HepG2 (cell line): ENCODE results near the gene CEBPE. TPM values are rescaled to one million over a fixed set of nuclear protein-coding genes. Genes with fewer than 3 reads are reported as not detected.

Experiments
- ATAC-seq: fragments of 200-7000 bp; cut with Tn5 transposase; 3 replicates; pipeline ENCODE4 v1.9.1; 2020; ENCODE audit warnings: mild to moderate bottlenecking, moderate library complexity
- BruUV-seq: library from RNA; stranded (reverse); fragments of 400-500 nt; replicated peaks from 2 replicates; lab custom pipeline; 2021; lab: Mats Ljungman, UMichigan
- CTCF ChIA-PET: fragments of 300-600 bp; formaldehyde crosslinking; extraction: SDS; loops from one replicate; lab custom pipeline; 2021; ENCODE audit warnings: low total read pairs, inconsistent platforms, low intra/inter-chr PET ratio; lab: Yijun Ruan, JAX
- POLR2A ChIA-PET: fragments of 350-600 bp; sonication (Branson Sonifier 250); formaldehyde crosslinking; loops from one replicate; lab custom pipeline; 2020; ENCODE audit warnings: antibody characterized with exemption, inconsistent platforms; lab: Yijun Ruan, JAX
- DNase-seq: peaks from one replicate; pipeline ENCODE4 v3.0.0-alpha.2; 2015; ENCODE audit warnings: low spot score
- FAIRE-seq: peaks from 3 replicates; lab custom pipeline; 2011; peaks lifted over from hg19 to GRCh38; lab: Jason Lieb, UNC
- H2AFZ ChIP-seq: one replicate; pipeline ENCODE4 v1.6.1; 2011; ENCODE audit warnings: low read length, inconsistent platforms
- H3K27ac ChIP-seq: fragments of 300-600 bp; 3 replicates; pipeline ENCODE4 v1.8.0; 2011; ENCODE audit warnings: mixed run types, mild to moderate bottlenecking, mixed read lengths, low read length, inconsistent platforms; ENCODE audit not compliant: insufficient read depth; ENCODE audit errors: extremely low read length
- H3K27me3 ChIP-seq, 2 experiments: fragments of 200-600 bp in 1 of 2; 2 replicates in 1 of 2; 3 replicates in 1 of 2; pipeline versions ENCODE4 v1.6.0 to v1.8.0; 2011; ENCODE audit warnings: low read length in 2 of 2, mild to moderate bottlenecking in 2 of 2, moderate library complexity in 2 of 2, inconsistent platforms in 1 of 2; ENCODE audit not compliant: insufficient read depth in 2 of 2, control insufficient read depth in 1 of 2
- H3K36me3 ChIP-seq, 2 experiments: fragments of 200-600 bp in 1 of 2; replicated peaks in 1 of 2; 2 replicates in 1 of 2; 3 replicates in 1 of 2; pipeline versions ENCODE4 v1.5.1 to v1.8.0; 2011; ENCODE audit warnings: low read length in 2 of 2, inconsistent platforms in 1 of 2; ENCODE audit not compliant: insufficient read depth in 2 of 2, control insufficient read depth in 1 of 2
- H3K4me1 ChIP-seq: 2 replicates; pipeline ENCODE4 v1.5.1; 2012; ENCODE audit warnings: low read length, inconsistent platforms; ENCODE audit not compliant: insufficient read depth
- H3K4me2 ChIP-seq: 2 replicates; pipeline ENCODE4 v1.6.0; 2011; ENCODE audit warnings: low read depth, low read length, inconsistent platforms
- H3K4me3 ChIP-seq, 3 experiments: fragments of 200-600 bp in 1 of 3; sonication (generic), shearing (Covaris generic) in 1 of 3; replicated peaks in 1 of 3; 2 replicates each; pipeline ENCODE4 v1.5.1; 2011 to 2016; ENCODE audit warnings: low read length in 3 of 3, inconsistent platforms in 2 of 3, low read depth in 2 of 3, mild to moderate bottlenecking in 2 of 3, control low read depth in 1 of 3, mixed read lengths in 1 of 3; ENCODE audit not compliant: insufficient read depth in 1 of 3
- H3K79me2 ChIP-seq: one replicate; pipeline ENCODE4 v1.6.1; 2011; ENCODE audit warnings: low read length, inconsistent platforms; ENCODE audit not compliant: insufficient read depth
- H3K9ac ChIP-seq: 2 replicates; pipeline ENCODE4 v1.6.0; 2011; ENCODE audit warnings: mild to moderate bottlenecking, low read depth, low read length, inconsistent platforms; ENCODE audit not compliant: insufficient read depth
- H3K9me3 ChIP-seq: 2 replicates; pipeline ENCODE4 v1.5.1; 2012; ENCODE audit warnings: mild to moderate bottlenecking, low read length
- H4K20me1 ChIP-seq: 2 replicates; pipeline ENCODE4 v1.6.0; 2011; ENCODE audit warnings: inconsistent platforms, mild to moderate bottlenecking, low read length, moderate library complexity; ENCODE audit not compliant: insufficient read depth
- PHB2 ChIP-seq: fragments of 450-650 bp; IDR thresholded peaks from 2 replicates; pipeline ENCODE4 v1.6.1; 2018; ENCODE audit not compliant: partially characterized antibody
- STAT5B ChIP-seq: sonication (generic); formaldehyde crosslinking; IDR thresholded peaks from 2 replicates; pipeline ENCODE4 v1.4.0; 2020; ENCODE audit warnings: missing genetic modification reagents
- SYNCRIP ChIP-seq: fragments of 200-400 bp; formaldehyde crosslinking; IDR thresholded peaks from 2 replicates; pipeline ENCODE4 v1.6.1; 2018; ENCODE audit warnings: mild to moderate bottlenecking, low read depth, low read length; ENCODE audit not compliant: insufficient read depth
- TGIF2 ChIP-seq: IDR thresholded peaks from 2 replicates; pipeline ENCODE4 v1.6.1; 2016; ENCODE audit warnings: control low read depth, missing compliant biosample characterization
- ZFP37 ChIP-seq: sonication (generic); formaldehyde crosslinking; IDR thresholded peaks from 2 replicates; pipeline ENCODE4 v1.4.0; 2020; ENCODE audit warnings: missing genetic modification reagents, borderline replicate concordance
- ZNF260 ChIP-seq: sonication (generic); formaldehyde crosslinking; IDR thresholded peaks from 2 replicates; pipeline ENCODE4 v1.4.0; 2020; ENCODE audit warnings: missing genetic modification reagents, low read depth, mild to moderate bottlenecking, borderline replicate concordance
- ZNF343 ChIP-seq: sonication (generic); formaldehyde crosslinking; IDR thresholded peaks from 2 replicates; pipeline ENCODE4 v1.4.0; 2020; ENCODE audit warnings: mild to moderate bottlenecking, missing genetic modification reagents
- ZNF460 ChIP-seq: sonication (generic); formaldehyde crosslinking; IDR thresholded peaks from 2 replicates; pipeline ENCODE4 v1.5.1; 2020; ENCODE audit warnings: missing genetic modification reagents, mild to moderate bottlenecking, borderline replicate concordance
- ZNF761 ChIP-seq: sonication (generic); formaldehyde crosslinking; conservative IDR thresholded peaks from 2 replicates; pipeline ENCODE4 v1.4.0; 2020; ENCODE audit warnings: mild to moderate bottlenecking, missing genetic modification reagents
- WGBS: methylation state at CpG from one replicate; pipeline ENCODE4 v1.1.6; 2017; ENCODE audit warnings: low lambda C conversion rate; 5-methylcytosine and 5-hydroxymethylcytosine counted together
- in situ Hi-C: cut with HindIII; loops from 2 replicates; pipeline ENCODE4 v1.10.0; 2017; ENCODE audit warnings: low pct_unique_long_range_greater_than_20kb; ENCODE audit not compliant: extremely low pct_ligation_motif_present
- intact Hi-C: fragments of 100-400 bp; cut with micrococcal nuclease; formaldehyde crosslinking; loops from one replicate; pipeline ENCODE4 v1.10.0; 2022; ENCODE audit not compliant: unreplicated experiment
- polyA plus RNA-seq, 8 experiments: library from polyadenylated mRNA; depleted of rRNA in 3 of 8; stranded (reverse) in 7 of 8; unstranded in 1 of 8; fragments of >200 nt; fragmentation: Illumina TruSeq in 4 of 8; extraction: Trizol in 4 of 8; gene quantifications; 2 replicates each; pipeline versions ENCODE4 v1.2.1 to v1.2.3, GENCODE V29; 2011 to 2016; ENCODE audit warnings: low read depth in 4 of 8, missing spikeins in 1 of 8, mixed read lengths in 1 of 8; ENCODE audit not compliant: insufficient read depth in 1 of 8
- total RNA-seq, 5 experiments: library from RNA; depleted of rRNA; stranded (reverse); fragments of >200 nt; fragmentation: Illumina TruSeq; extraction: Trizol; gene quantifications; 2 replicates each; pipeline ENCODE4 v1.2.3, GENCODE V29; 2016; ENCODE audit warnings: low read depth in 1 of 5
- TF ChIP-seq, protein P1 (sequence below): sonication (generic); formaldehyde crosslinking; IDR thresholded peaks from 2 replicates; pipeline ENCODE4 v1.8.0; 2022; ENCODE audit warnings: low read depth, missing genetic modification reagents
- TF ChIP-seq, protein P2 (sequence below): sonication (generic); formaldehyde crosslinking; IDR thresholded peaks from 2 replicates; pipeline ENCODE4 v1.4.0; 2020; ENCODE audit warnings: missing genetic modification reagents, borderline replicate concordance
- TF ChIP-seq, protein P3 (sequence below): sonication (generic); formaldehyde crosslinking; IDR thresholded peaks from 2 replicates; pipeline ENCODE4 v1.5.0; 2020; ENCODE audit warnings: mild to moderate bottlenecking, missing genetic modification reagents, borderline replicate concordance

Gene CEBPE
- total and polyA plus RNA-seq, 2 of the 13 experiments (the other 11 are each of a cell fraction or from before 2014, with no cell fraction given) = 0.09 to 0.11 TPM

DNA sequence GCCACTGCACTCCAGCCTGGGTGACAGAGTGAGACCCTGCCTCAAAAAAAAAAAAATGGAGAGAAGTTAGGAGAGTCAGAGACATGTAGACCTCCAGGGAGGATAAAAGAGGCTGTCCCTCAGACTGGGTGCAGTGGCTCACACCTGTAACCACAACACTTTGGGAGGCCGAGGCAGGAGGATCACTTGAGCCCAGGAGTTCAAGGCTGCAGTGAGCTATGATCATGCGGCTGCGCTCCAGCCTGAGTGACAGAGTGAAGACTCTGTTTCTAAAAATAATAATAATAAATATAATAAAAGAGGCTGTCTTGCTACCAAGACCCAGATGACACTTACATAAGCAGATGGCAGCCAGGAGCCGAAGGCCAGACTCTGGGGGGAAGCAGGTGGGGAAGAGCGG, 45.9 kb upstream of the CEBPE start:
- no peak overlapping the region for H3K27ac ChIP-seq
- no peaks in the 10 kb centered on the region for H4K20me1 ChIP-seq
- H3K27me3 ChIP-seq = peaks cover 5 to 31% of the 10 kb centered on the region in 2 experiments; a peak in 4 of 5 replicates
- BruUV-seq = no TSS peak
- no peaks in the 10 kb centered on the region for H3K36me3 ChIP-seq
- POLR2A ChIA-PET = no interaction called here
- 66% methylated on average over 5 of the region's 5 CpGs for WGBS
- DNase-seq (no peak), ATAC-seq (no peak), FAIRE-seq (no peak)
- H3K9ac ChIP-seq = no peak overlapping the region
- H3K4me3 ChIP-seq = no peak overlapping the region
- intact Hi-C loops = no loop called here
- no peaks in the 10 kb centered on the region for H3K4me1 ChIP-seq
- no peak overlapping the region for H2AFZ ChIP-seq
- CTCF ChIA-PET = no interaction called here
- H3K79me2 ChIP-seq = no peaks in the 10 kb centered on the region
- no peak overlapping the region for H3K4me2 ChIP-seq
- H3K9me3 ChIP-seq = no peaks in the 10 kb centered on the region
- in situ Hi-C loops = no loop called here
- TF ChIP-seq, protein P1, sequence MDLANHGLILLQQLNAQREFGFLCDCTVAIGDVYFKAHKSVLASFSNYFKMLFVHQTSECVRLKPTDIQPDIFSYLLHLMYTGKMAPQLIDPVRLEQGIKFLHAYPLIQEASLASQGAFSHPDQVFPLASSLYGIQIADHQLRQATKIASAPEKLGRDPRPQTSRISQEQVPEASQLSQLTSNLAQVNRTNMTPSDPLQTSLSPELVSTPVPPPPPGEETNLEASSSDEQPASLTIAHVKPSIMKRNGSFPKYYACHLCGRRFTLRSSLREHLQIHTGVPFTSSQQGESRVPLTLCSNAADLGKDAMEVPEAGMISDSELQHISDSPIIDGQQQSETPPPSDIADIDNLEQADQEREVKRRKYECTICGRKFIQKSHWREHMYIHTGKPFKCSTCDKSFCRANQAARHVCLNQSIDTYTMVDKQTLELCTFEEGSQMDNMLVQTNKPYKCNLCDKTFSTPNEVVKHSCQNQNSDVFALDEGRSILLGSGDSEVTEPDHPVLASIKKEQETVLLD (CRISPR knock-in tag) = no peak
- TF ChIP-seq STAT5B (CRISPR knock-in tag) = no peak
- TF ChIP-seq, protein P2, sequence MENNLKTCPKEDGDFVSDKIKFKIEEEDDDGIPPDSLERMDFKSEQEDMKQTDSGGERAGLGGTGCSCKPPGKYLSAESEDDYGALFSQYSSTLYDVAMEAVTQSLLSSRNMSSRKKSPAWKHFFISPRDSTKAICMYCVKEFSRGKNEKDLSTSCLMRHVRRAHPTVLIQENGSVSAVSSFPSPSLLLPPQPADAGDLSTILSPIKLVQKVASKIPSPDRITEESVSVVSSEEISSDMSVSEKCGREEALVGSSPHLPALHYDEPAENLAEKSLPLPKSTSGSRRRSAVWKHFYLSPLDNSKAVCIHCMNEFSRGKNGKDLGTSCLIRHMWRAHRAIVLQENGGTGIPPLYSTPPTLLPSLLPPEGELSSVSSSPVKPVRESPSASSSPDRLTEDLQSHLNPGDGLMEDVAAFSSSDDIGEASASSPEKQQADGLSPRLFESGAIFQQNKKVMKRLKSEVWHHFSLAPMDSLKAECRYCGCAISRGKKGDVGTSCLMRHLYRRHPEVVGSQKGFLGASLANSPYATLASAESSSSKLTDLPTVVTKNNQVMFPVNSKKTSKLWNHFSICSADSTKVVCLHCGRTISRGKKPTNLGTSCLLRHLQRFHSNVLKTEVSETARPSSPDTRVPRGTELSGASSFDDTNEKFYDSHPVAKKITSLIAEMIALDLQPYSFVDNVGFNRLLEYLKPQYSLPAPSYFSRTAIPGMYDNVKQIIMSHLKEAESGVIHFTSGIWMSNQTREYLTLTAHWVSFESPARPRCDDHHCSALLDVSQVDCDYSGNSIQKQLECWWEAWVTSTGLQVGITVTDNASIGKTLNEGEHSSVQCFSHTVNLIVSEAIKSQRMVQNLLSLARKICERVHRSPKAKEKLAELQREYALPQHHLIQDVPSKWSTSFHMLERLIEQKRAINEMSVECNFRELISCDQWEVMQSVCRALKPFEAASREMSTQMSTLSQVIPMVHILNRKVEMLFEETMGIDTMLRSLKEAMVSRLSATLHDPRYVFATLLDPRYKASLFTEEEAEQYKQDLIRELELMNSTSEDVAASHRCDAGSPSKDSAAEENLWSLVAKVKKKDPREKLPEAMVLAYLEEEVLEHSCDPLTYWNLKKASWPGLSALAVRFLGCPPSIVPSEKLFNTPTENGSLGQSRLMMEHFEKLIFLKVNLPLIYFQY = no peak
- no peak for TF ChIP-seq PHB2
- no peak for TF ChIP-seq SYNCRIP
- no peak for TF ChIP-seq TGIF2 (CRISPR knock-in tag)
- TF ChIP-seq ZNF761 (CRISPR knock-in tag) = no peak
- TF ChIP-seq, protein P3, sequence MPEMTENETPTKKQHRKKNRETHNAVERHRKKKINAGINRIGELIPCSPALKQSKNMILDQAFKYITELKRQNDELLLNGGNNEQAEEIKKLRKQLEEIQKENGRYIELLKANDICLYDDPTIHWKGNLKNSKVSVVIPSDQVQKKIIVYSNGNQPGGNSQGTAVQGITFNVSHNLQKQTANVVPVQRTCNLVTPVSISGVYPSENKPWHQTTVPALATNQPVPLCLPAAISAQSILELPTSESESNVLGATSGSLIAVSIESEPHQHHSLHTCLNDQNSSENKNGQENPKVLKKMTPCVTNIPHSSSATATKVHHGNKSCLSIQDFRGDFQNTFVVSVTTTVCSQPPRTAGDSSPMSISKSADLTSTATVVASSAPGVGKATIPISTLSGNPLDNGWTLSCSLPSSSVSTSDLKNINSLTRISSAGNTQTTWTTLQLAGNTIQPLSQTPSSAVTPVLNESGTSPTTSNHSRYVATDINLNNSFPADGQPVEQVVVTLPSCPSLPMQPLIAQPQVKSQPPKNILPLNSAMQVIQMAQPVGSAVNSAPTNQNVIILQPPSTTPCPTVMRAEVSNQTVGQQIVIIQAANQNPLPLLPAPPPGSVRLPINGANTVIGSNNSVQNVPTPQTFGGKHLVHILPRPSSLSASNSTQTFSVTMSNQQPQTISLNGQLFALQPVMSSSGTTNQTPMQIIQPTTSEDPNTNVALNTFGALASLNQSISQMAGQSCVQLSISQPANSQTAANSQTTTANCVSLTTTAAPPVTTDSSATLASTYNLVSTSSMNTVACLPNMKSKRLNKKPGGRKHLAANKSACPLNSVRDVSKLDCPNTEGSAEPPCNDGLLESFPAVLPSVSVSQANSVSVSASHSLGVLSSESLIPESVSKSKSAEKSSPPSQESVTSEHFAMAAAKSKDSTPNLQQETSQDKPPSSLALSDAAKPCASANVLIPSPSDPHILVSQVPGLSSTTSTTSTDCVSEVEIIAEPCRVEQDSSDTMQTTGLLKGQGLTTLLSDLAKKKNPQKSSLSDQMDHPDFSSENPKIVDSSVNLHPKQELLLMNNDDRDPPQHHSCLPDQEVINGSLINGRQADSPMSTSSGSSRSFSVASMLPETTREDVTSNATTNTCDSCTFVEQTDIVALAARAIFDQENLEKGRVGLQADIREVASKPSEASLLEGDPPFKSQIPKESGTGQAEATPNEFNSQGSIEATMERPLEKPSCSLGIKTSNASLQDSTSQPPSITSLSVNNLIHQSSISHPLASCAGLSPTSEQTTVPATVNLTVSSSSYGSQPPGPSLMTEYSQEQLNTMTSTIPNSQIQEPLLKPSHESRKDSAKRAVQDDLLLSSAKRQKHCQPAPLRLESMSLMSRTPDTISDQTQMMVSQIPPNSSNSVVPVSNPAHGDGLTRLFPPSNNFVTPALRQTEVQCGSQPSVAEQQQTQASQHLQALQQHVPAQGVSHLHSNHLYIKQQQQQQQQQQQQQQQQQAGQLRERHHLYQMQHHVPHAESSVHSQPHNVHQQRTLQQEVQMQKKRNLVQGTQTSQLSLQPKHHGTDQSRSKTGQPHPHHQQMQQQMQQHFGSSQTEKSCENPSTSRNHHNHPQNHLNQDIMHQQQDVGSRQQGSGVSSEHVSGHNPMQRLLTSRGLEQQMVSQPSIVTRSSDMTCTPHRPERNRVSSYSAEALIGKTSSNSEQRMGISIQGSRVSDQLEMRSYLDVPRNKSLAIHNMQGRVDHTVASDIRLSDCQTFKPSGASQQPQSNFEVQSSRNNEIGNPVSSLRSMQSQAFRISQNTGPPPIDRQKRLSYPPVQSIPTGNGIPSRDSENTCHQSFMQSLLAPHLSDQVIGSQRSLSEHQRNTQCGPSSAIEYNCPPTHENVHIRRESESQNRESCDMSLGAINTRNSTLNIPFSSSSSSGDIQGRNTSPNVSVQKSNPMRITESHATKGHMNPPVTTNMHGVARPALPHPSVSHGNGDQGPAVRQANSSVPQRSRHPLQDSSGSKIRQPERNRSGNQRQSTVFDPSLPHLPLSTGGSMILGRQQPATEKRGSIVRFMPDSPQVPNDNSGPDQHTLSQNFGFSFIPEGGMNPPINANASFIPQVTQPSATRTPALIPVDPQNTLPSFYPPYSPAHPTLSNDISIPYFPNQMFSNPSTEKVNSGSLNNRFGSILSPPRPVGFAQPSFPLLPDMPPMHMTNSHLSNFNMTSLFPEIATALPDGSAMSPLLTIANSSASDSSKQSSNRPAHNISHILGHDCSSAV (CRISPR knock-in tag) = no peak
- TF ChIP-seq ZNF460 = no peak
- TF ChIP-seq ZNF260 (CRISPR knock-in tag) = no peak
- TF ChIP-seq ZFP37 = no peak
- TF ChIP-seq ZNF343 (CRISPR knock-in tag) = no peak
